IMR-90 (cell line): ENCODE results near the gene CMIP. TPM values are rescaled to one million over a fixed set of nuclear protein-coding genes. Genes with fewer than 3 reads are reported as not detected.

ENCODE experiments used
- ATAC-seq: fragments of 200-7000 bp; cut with Tn5 transposase; 2 replicates; pipeline ENCODE4 v1.9.1; 2020; ENCODE audit warnings: low read depth, mild to moderate bottlenecking, moderate library complexity
- BruUV-seq: library from RNA; stranded (reverse); fragments of 400-500 nt; replicated peaks from 2 replicates; lab custom pipeline; 2021; lab: Mats Ljungman, UMichigan
- CTCF ChIA-PET: fragments of 300-600 bp; formaldehyde crosslinking; extraction: SDS; loops from one replicate; lab custom pipeline; 2021; ENCODE audit warnings: antibody characterized with exemption; lab: Yijun Ruan, JAX
- POLR2A ChIA-PET: fragments of 300-600 bp; sonication (Branson Sonifier 250); formaldehyde crosslinking; loops from one replicate; lab custom pipeline; 2022; ENCODE audit warnings: antibody characterized with exemption; ENCODE audit not compliant: unreplicated experiment; lab: Charles Lee
- DNase-seq: peaks from one replicate; pipeline ENCODE4 v3.0.0; 2013
- H2AFZ ChIP-seq: replicated peaks from 2 replicates; pipeline ENCODE3; 2013; ENCODE audit warnings: low read length, mild to moderate bottlenecking; ENCODE audit not compliant: poor library complexity
- H2AK5ac ChIP-seq: 2 replicates; pipeline ENCODE4 v1.6.1; 2013; ENCODE audit warnings: low read depth, low read length, inconsistent platforms
- H2AK9ac ChIP-seq: replicated peaks from 2 replicates; pipeline ENCODE3; 2013; ENCODE audit warnings: mild to moderate bottlenecking, low read depth, low read length, moderate library complexity; ENCODE audit not compliant: poor library complexity
- H2BK120ac ChIP-seq: 2 replicates; pipeline ENCODE4 v1.6.1; 2013; ENCODE audit warnings: low read depth, low read length, inconsistent platforms
- H2BK15ac ChIP-seq: 3 replicates; pipeline ENCODE4 v1.6.1; 2013; ENCODE audit warnings: low read depth, low read length, inconsistent platforms
- H2BK20ac ChIP-seq: 2 replicates; pipeline ENCODE4 v1.6.1; 2013; ENCODE audit warnings: low read depth, mild to moderate bottlenecking, inconsistent platforms, low read length, moderate library complexity
- H2BK5ac ChIP-seq: 2 replicates; pipeline ENCODE4 v1.6.1; 2013; ENCODE audit warnings: mild to moderate bottlenecking, low read depth, low read length, inconsistent platforms; ENCODE audit not compliant: poor library complexity, severe bottlenecking
- H3K14ac ChIP-seq: replicated peaks from 2 replicates; pipeline ENCODE4 v1.6.1; 2013; ENCODE audit warnings: low read depth, low read length, inconsistent platforms
- H3K18ac ChIP-seq: 2 replicates; pipeline ENCODE4 v1.6.1; 2013; ENCODE audit warnings: low read depth, low read length, control low read depth
- H3K23ac ChIP-seq: 2 replicates; pipeline ENCODE4 v1.6.1; 2013; ENCODE audit warnings: low read depth, low read length, inconsistent platforms
- H3K27ac ChIP-seq: 2 replicates; pipeline ENCODE4 v1.5.1; 2013; ENCODE audit warnings: mild to moderate bottlenecking, control low read depth, low read length; ENCODE audit not compliant: insufficient read depth
- H3K27me3 ChIP-seq: 2 replicates; pipeline ENCODE4 v1.6.1; 2013; ENCODE audit warnings: low read length; ENCODE audit not compliant: control insufficient read depth, insufficient read depth
- H3K36me3 ChIP-seq: 2 replicates; pipeline ENCODE4 v1.6.1; 2013; ENCODE audit warnings: low read length, mixed read lengths; ENCODE audit not compliant: control insufficient read depth, insufficient read depth
- H3K4ac ChIP-seq: 2 replicates; pipeline ENCODE4 v1.6.1; 2013; ENCODE audit warnings: low read depth, low read length, inconsistent platforms
- H3K4me1 ChIP-seq: 2 replicates; pipeline ENCODE4 v1.6.1; 2013; ENCODE audit warnings: low read length, mixed read lengths; ENCODE audit not compliant: control insufficient read depth, insufficient read depth
- H3K4me2 ChIP-seq: 2 replicates; pipeline ENCODE4 v1.6.1; 2013; ENCODE audit warnings: low read depth, mild to moderate bottlenecking, control low read depth, low read length, moderate library complexity
- H3K4me3 ChIP-seq: 2 replicates; pipeline ENCODE4 v1.5.1; 2013; ENCODE audit warnings: low read depth, mild to moderate bottlenecking, control low read depth, low read length, moderate library complexity; ENCODE audit not compliant: insufficient read depth
- H3K56ac ChIP-seq: 2 replicates; pipeline ENCODE4 v1.6.1; 2013; ENCODE audit warnings: low read length, inconsistent platforms; ENCODE audit not compliant: insufficient read depth; ENCODE audit errors: extremely low read depth
- H3K79me1 ChIP-seq, 2 experiments: 2 replicates each; pipeline ENCODE4 v1.6.1; 2013; ENCODE audit warnings: low read length in 2 of 2, inconsistent platforms in 1 of 2, low read depth in 1 of 2
- H3K9ac ChIP-seq: 2 replicates; pipeline ENCODE4 v1.6.1; 2013; ENCODE audit warnings: low read depth, low read length, control low read depth
- H3K9me1 ChIP-seq: 2 replicates; pipeline ENCODE4 v1.6.1; 2013; ENCODE audit warnings: low read length, inconsistent platforms; ENCODE audit not compliant: insufficient read depth
- H3K9me3 ChIP-seq: 2 replicates; pipeline ENCODE4 v1.6.1; 2013; ENCODE audit warnings: low read length; ENCODE audit not compliant: control insufficient read depth, insufficient read depth
- H4K20me1 ChIP-seq: 2 replicates; pipeline ENCODE4 v1.6.1; 2013; ENCODE audit warnings: low read length, inconsistent platforms; ENCODE audit not compliant: insufficient read depth
- H4K5ac ChIP-seq: 2 replicates; pipeline ENCODE4 v1.6.1; 2013; ENCODE audit warnings: mild to moderate bottlenecking, low read depth, low read length, control low read depth
- H4K8ac ChIP-seq, 2 experiments: 2 replicates each; pipeline ENCODE4 v1.6.1; 2013; ENCODE audit warnings: low read depth in 2 of 2, low read length in 2 of 2, control low read depth in 1 of 2, inconsistent platforms in 1 of 2
- H4K91ac ChIP-seq: 2 replicates; pipeline ENCODE4 v1.6.1; 2013; ENCODE audit warnings: low read depth, low read length, inconsistent platforms; ENCODE audit not compliant: insufficient read depth
- CHD1 ChIP-seq: IDR thresholded peaks from 2 replicates; pipeline ENCODE4 v1.6.1; 2012; ENCODE audit warnings: low read depth, low read length, improper control_type of control experiment
- FOS ChIP-seq: fragments of 150-350 bp; IDR thresholded peaks from 2 replicates; pipeline ENCODE4 v1.6.1; 2016; ENCODE audit warnings: low read depth, low read length
- MAFK ChIP-seq: IDR thresholded peaks from 2 replicates; pipeline ENCODE4 v1.6.1; 2012; ENCODE audit warnings: low read depth, low read length, improper control_type of control experiment
- MAZ ChIP-seq: IDR thresholded peaks from 2 replicates; pipeline ENCODE4 v1.6.1; 2012; ENCODE audit warnings: low read depth, mild to moderate bottlenecking, low read length, improper control_type of control experiment, moderate library complexity, borderline replicate concordance
- RFX5 ChIP-seq: IDR thresholded peaks from 2 replicates; pipeline ENCODE4 v1.8.0; 2012; ENCODE audit warnings: low read depth, mild to moderate bottlenecking, low read length, moderate library complexity
- WGBS, 2 experiments: methylation state at CpG; one replicate each; pipeline versions ENCODE4 v1.1.5 to v1.1.7; 2013; ENCODE audit warnings: missing lambda C conversion rate in 2 of 2; ENCODE audit not compliant: insufficient read length in 1 of 2; ENCODE audit errors: extremely low coverage in 2 of 2; 5-methylcytosine and 5-hydroxymethylcytosine counted together
- dilution Hi-C: fragments of 300-500 bp; cut with HindIII; formaldehyde crosslinking; loops from one replicate; pipeline ENCODE4 v1.14.3; 2018; ENCODE audit warnings: low sequenced_read_pairs; ENCODE audit not compliant: unreplicated experiment
- in situ Hi-C: fragments of 300-500 bp; cut with MboI; formaldehyde crosslinking; loops from 3 replicates; pipeline ENCODE4 v1.14.3; 2019; ENCODE audit warnings: low sequenced_read_pairs, inconsistent platforms, mixed read lengths
- intact Hi-C: fragments of 100-400 bp; cut with micrococcal nuclease; formaldehyde crosslinking; loops from 2 replicates; pipeline ENCODE4 v1.10.0; 2022
- polyA plus RNA-seq, 3 experiments: library from polyadenylated mRNA; depleted of rRNA; stranded (reverse); fragments of >200 nt; gene quantifications; 2 replicates each; pipeline ENCODE4 v1.2.3, GENCODE V29; 2012; ENCODE audit warnings: low replicate concordance in 1 of 3
- total RNA-seq: library from RNA; depleted of rRNA; stranded (reverse); fragments of >200 nt; gene quantifications from 2 replicates; pipeline ENCODE4 v1.2.3, GENCODE V29; 2012
- TF ChIP-seq, protein P1 (sequence below): fragments of 150-350 bp; IDR thresholded peaks from 2 replicates; pipeline ENCODE4 v1.6.1; 2017; ENCODE audit warnings: mild to moderate bottlenecking, antibody characterized with exemption, low read length, low read depth

The CMIP gene
- total and polyA plus RNA-seq, 2 of the 4 experiments (the other 2 are of a cell fraction), result 3.2 to 11.6 TPM

DNA sequence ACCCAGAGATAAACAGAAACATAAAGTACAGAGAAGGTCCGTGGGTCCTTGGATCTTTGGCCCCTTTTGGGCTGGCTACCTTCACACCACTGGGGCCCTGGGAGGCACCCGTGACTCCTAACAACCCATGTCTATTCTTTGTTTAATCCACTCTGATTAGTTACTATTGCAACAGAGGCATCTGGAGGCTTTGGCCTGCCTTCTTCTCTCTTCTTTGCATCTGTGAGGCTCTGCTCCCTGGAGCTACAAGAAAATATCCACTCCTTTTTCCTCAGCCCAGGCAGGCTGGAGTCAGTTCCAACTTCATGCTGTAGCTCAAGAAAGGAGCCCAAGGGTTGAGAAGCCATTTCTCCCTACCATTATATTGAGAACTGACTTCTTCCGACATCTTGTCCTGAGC lies 9.5 kb upstream of the CMIP start:
- H2BK20ac ChIP-seq, result no peak overlapping the region
- DNase-seq, result no peak
- 33% methylated on average over 1 of the region's 3 CpGs; no CpG with 5 or more reads in 1 of the 2 experiments for WGBS, 2 experiments

More for the DNA sequence above, 9.5 kb upstream of the CMIP start:
- no peak overlapping the region for H3K27ac ChIP-seq
- H2BK15ac ChIP-seq, result no peak overlapping the region
- H3K4me2 ChIP-seq, result no peak overlapping the region
- H3K14ac ChIP-seq, result no peak overlapping the region
- H4K91ac ChIP-seq, result no peak overlapping the region
- H3K9me3 ChIP-seq, result no peaks in the 10 kb centered on the region
- no peak overlapping the region for H2BK5ac ChIP-seq
- H4K5ac ChIP-seq, result no peak overlapping the region
- TF ChIP-seq RFX5 (no peak), MAZ (no peak), FOS (no peak), CHD1 (no peak), MAFK (no peak)
- TF ChIP-seq, protein P1, sequence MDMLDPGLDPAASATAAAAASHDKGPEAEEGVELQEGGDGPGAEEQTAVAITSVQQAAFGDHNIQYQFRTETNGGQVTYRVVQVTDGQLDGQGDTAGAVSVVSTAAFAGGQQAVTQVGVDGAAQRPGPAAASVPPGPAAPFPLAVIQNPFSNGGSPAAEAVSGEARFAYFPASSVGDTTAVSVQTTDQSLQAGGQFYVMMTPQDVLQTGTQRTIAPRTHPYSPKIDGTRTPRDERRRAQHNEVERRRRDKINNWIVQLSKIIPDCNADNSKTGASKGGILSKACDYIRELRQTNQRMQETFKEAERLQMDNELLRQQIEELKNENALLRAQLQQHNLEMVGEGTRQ, result no peak
- H4K8ac ChIP-seq, result no peak overlapping the region
- H3K18ac ChIP-seq, result no peak overlapping the region
- no TSS peak for BruUV-seq
- CTCF ChIA-PET, result no interaction called here
- no peaks in the 10 kb centered on the region for H4K20me1 ChIP-seq
- no peak overlapping the region for H3K56ac ChIP-seq
- H3K36me3 ChIP-seq, result no peaks in the 10 kb centered on the region
- intact Hi-C loops, result no loop called here
- no peak overlapping the region for H2AFZ ChIP-seq
- no peak for ATAC-seq
- H2AK9ac ChIP-seq, result no peak overlapping the region
- in situ Hi-C loops, result no loop called here
- H2BK120ac ChIP-seq, result no peak overlapping the region
- no peak overlapping the region for H3K4ac ChIP-seq
- H3K23ac ChIP-seq, result no peak overlapping the region
- POLR2A ChIA-PET, result no interaction called here
- H3K27me3 ChIP-seq, result peaks cover 13% of the 10 kb centered on the region
- dilution Hi-C loops, result no loop called here
- no peak overlapping the region for H3K9ac ChIP-seq
- peaks cover 5% of the 10 kb centered on the region; the same call in 1 of the 2 replicates for H3K4me1 ChIP-seq
- no peak overlapping the region for H2AK5ac ChIP-seq
- H3K9me1 ChIP-seq, result no peaks in the 10 kb centered on the region; the same call in 1 of the 2 replicates
- no peaks in the 10 kb centered on the region for H3K79me1 ChIP-seq
- H3K4me3 ChIP-seq, result no peak overlapping the region
